ENCODE results near the gene TRIM66.

- TF ChIP-seq CTCF (conservative IDR thresholded peaks at IDR 0.05; ENCODE audit: low read depth in 2 of 2) (no peak), CREB1 (CRISPR knock-in tag; IDR thresholded peaks at IDR 0.05; ENCODE audit: low read depth) (no peak), ZNF114 (CRISPR knock-in tag; IDR thresholded peaks at IDR 0.05) (no peak), EZH2 (IDR thresholded peaks at IDR 0.05; ENCODE audit: low read depth, unreplicated experiment) (no peak), REST (IDR thresholded peaks at IDR 0.05; ENCODE audit: unreplicated experiment) (no peak), POLR2AphosphoS5 (IDR thresholded peaks at IDR 0.05; ENCODE audit: low read depth) (no peak), ZNF331 (CRISPR knock-in tag; IDR thresholded peaks at IDR 0.05; ENCODE audit: low read depth) (no peak), EZH2phosphoT487 (IDR thresholded peaks at IDR 0.05; ENCODE audit: unreplicated experiment) (no peak), ETS1 (IDR thresholded peaks at IDR 0.05) (no peak)
Observed at GRCh38 chr11:8605971-8606563, 76.4 kb downstream of the TRIM66 start.
